Measurements from ENCODE around the gene ALG1. TPM values are rescaled to one million over a fixed set of nuclear protein-coding genes. Genes with fewer than 3 reads are reported as not detected.

ALG1 gene
- total RNA-seq, 1 donor: 37.7 TPM

- DNase-seq (ENCODE audit: low read depth): no peak
- H3K4me3 ChIP-seq (ENCODE audit: low read depth, low read length): no peak within 1 kb of the TSS
- no peak for TF ChIP-seq CTCF (IDR thresholded peaks at IDR 0.05; ENCODE audit: insufficient read depth, low read length)
Measured at GRCh38 chr16:5065813-5066212, 5.8 kb upstream of the ALG1 start, which contains the start of gene C16orf89. Gene C16orf89 (minus strand): TSS chr16:5065956. CDS start chr16:5065908, 48 bp downstream.

GRCh38 chr16:5066511-5066910 is 5.1 kb upstream of the ALG1 start:
- H3K4me3 ChIP-seq (ENCODE audit: low read depth, low read length): no peak overlapping the region
- no peak for DNase-seq (ENCODE audit: low read depth)
- TF ChIP-seq CTCF (IDR thresholded peaks at IDR 0.05; ENCODE audit: insufficient read depth, low read length): no peak

- no peak for TF ChIP-seq CTCF (IDR thresholded peaks at IDR 0.05; ENCODE audit: insufficient read depth, low read length)
- DNase-seq (ENCODE audit: low read depth): no peak
- no peak overlapping the region for H3K4me3 ChIP-seq (ENCODE audit: low read depth, low read length)
Measured at GRCh38 chr16:5069048-5069447, 2.6 kb upstream of the ALG1 start.

- DNase-seq (ENCODE audit: low read depth): no peak
- TF ChIP-seq CTCF (IDR thresholded peaks at IDR 0.05; ENCODE audit: insufficient read depth, low read length): no peak
- no peak overlapping the region for H3K4me3 ChIP-seq (ENCODE audit: low read depth, low read length)
Measured at GRCh38 chr16:5069854-5070253, 1.8 kb upstream of the ALG1 start.

GRCh38 chr16:5070431-5071186 is 1.0 kb upstream of the ALG1 start:
- no peak for TF ChIP-seq CTCF (IDR thresholded peaks at IDR 0.05; ENCODE audit: insufficient read depth, low read length)
- no peak overlapping the region for H3K4me3 ChIP-seq (ENCODE audit: low read depth, low read length)
- DNase-seq (ENCODE audit: low read depth): no peak

GRCh38 chr16:5071341-5071680 is 332 bp upstream of the ALG1 start:
- TF ChIP-seq CTCF (IDR thresholded peaks at IDR 0.05; ENCODE audit: insufficient read depth, low read length): no peak
- peak overlapping the region; percentile 85 for H3K4me3 ChIP-seq (ENCODE audit: low read depth, low read length)
- no peak for DNase-seq (ENCODE audit: low read depth)

Data from fibroblast of the aortic adventitia (primary cell).